IMR-90 (cell line): ENCODE measurements around the gene LTBP2.

Experiments used
- BHLHE40 ChIP-seq: fragments of 150-350 bp; IDR thresholded peaks from 2 replicates; pipeline ENCODE4 v1.6.1; 2016; ENCODE audit warnings: mild to moderate bottlenecking, low read depth, low read length
- CEBPB ChIP-seq: IDR thresholded peaks from 2 replicates; pipeline ENCODE4 v1.6.1; 2012; ENCODE audit warnings: low read depth, low read length, improper control_type of control experiment
- CHD1 ChIP-seq: IDR thresholded peaks from 2 replicates; pipeline ENCODE4 v1.6.1; 2012; ENCODE audit warnings: low read depth, low read length, improper control_type of control experiment
- POLR2A ChIP-seq: IDR thresholded peaks from 2 replicates; pipeline ENCODE4 v1.6.1; 2012; ENCODE audit warnings: mild to moderate bottlenecking, low read depth, low read length
- RAD21 ChIP-seq: IDR thresholded peaks from 2 replicates; pipeline ENCODE4 v1.6.1; 2012; ENCODE audit warnings: low read length, improper control_type of control experiment
- RFX5 ChIP-seq: IDR thresholded peaks from 2 replicates; pipeline ENCODE4 v1.8.0; 2012; ENCODE audit warnings: low read depth, mild to moderate bottlenecking, low read length, moderate library complexity
- SMC3 ChIP-seq: fragments of 150-350 bp; IDR thresholded peaks from 2 replicates; pipeline ENCODE4 v1.6.1; 2016; ENCODE audit warnings: low read depth, mild to moderate bottlenecking, antibody characterized with exemption, low read length, moderate library complexity
- TF ChIP-seq, protein P1 (sequence below): conservative IDR thresholded peaks from 2 replicates; pipeline ENCODE4 v1.5.1; 2012; ENCODE audit warnings: mild to moderate bottlenecking, low read depth, low read length, improper control_type of control experiment
- TF ChIP-seq, protein P2 (sequence below): fragments of 150-350 bp; IDR thresholded peaks from 2 replicates; pipeline ENCODE4 v1.6.1; 2016; ENCODE audit warnings: low read depth, mild to moderate bottlenecking, low read length, moderate library complexity, borderline replicate concordance

DNA sequence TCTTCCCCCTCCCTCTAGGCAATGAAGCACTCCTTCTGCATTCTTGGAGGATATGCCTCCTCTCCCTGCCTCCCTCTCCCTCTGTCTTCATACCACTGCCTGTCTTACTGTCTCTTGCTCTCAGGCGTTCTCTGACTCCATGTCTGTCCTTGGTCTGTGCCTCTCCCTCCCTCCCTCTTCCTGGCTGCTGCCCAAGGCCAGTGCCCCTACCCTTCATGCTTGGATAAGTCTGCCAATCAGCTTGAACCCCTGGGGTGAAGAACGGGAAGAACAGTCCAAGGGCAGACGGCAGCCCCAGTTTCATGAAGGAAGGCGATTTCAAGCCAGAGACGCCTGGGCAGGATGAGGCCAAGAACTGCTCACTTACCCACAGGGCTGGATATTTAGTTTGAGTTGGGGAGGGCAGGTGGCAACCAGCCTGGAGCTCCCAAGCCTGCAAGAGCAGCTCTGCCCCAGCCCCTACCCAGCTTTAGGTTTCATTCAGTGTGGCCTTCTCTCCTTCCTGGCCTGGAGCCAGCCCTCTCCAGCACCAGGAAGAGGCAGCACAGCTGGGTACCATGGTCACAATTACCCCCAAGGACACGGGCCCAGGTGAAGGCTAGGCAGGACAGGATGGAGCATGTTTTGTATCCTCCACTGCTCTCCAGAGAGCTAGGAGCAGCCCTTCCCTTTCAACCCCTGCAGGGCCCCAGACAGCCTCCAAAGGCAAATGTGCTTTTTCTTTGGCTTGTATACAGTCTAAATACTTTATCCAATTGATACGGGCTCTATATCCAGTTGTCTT, 35.8 kb upstream of the LTBP2 start:
- TF ChIP-seq, protein P1, sequence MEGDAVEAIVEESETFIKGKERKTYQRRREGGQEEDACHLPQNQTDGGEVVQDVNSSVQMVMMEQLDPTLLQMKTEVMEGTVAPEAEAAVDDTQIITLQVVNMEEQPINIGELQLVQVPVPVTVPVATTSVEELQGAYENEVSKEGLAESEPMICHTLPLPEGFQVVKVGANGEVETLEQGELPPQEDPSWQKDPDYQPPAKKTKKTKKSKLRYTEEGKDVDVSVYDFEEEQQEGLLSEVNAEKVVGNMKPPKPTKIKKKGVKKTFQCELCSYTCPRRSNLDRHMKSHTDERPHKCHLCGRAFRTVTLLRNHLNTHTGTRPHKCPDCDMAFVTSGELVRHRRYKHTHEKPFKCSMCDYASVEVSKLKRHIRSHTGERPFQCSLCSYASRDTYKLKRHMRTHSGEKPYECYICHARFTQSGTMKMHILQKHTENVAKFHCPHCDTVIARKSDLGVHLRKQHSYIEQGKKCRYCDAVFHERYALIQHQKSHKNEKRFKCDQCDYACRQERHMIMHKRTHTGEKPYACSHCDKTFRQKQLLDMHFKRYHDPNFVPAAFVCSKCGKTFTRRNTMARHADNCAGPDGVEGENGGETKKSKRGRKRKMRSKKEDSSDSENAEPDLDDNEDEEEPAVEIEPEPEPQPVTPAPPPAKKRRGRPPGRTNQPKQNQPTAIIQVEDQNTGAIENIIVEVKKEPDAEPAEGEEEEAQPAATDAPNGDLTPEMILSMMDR = no peak
- no peak for TF ChIP-seq RAD21
- no peak for TF ChIP-seq POLR2A
- no peak for TF ChIP-seq SMC3
- TF ChIP-seq CEBPB = no peak
- TF ChIP-seq, protein P2, sequence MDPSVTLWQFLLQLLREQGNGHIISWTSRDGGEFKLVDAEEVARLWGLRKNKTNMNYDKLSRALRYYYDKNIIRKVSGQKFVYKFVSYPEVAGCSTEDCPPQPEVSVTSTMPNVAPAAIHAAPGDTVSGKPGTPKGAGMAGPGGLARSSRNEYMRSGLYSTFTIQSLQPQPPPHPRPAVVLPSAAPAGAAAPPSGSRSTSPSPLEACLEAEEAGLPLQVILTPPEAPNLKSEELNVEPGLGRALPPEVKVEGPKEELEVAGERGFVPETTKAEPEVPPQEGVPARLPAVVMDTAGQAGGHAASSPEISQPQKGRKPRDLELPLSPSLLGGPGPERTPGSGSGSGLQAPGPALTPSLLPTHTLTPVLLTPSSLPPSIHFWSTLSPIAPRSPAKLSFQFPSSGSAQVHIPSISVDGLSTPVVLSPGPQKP = no peak
- no peak for TF ChIP-seq RFX5
- TF ChIP-seq BHLHE40 = no peak
- TF ChIP-seq CHD1 = no peak
